Upper lobe of left lung (tissue), 4 donors: ENCODE results near the gene DENND5B.

Experiments used
- EP300 ChIP-seq, 4 donors: sonication (generic); formaldehyde crosslinking; IDR thresholded peaks; one replicate each; pipeline ENCODE4 v1.5.1; 2017; ENCODE audit warnings: antibody characterized with exemption in 4 of 4, control low read depth in 2 of 4
- POLR2A ChIP-seq, 4 donors: fragments of 450-650 bp; IDR thresholded peaks; one replicate each; pipeline ENCODE4 v1.5.1; 2016 to 2017; ENCODE audit warnings: antibody characterized with exemption in 4 of 4, mild to moderate bottlenecking in 2 of 4
- POLR2AphosphoS5 ChIP-seq, 2 donors: sonication (generic); formaldehyde crosslinking; IDR thresholded peaks; one replicate each; pipeline ENCODE4 v1.5.1; 2017; ENCODE audit warnings: antibody characterized with exemption in 2 of 2
- TF ChIP-seq, protein P1 (sequence below), 6 experiments: fragments of 450-650 bp in 4 of 6; fragments of 200-600 bp in 2 of 6; sonication (generic) in 2 of 6; IDR thresholded peaks; one replicate each; pipeline ENCODE4 v1.5.1; 2016 to 2019; ENCODE audit warnings: antibody characterized with exemption in 6 of 6

- TF ChIP-seq POLR2A (IDR thresholded peaks at IDR 0.05), result peak in 1 of 4 donors; percentile 33
- TF ChIP-seq, protein P1, sequence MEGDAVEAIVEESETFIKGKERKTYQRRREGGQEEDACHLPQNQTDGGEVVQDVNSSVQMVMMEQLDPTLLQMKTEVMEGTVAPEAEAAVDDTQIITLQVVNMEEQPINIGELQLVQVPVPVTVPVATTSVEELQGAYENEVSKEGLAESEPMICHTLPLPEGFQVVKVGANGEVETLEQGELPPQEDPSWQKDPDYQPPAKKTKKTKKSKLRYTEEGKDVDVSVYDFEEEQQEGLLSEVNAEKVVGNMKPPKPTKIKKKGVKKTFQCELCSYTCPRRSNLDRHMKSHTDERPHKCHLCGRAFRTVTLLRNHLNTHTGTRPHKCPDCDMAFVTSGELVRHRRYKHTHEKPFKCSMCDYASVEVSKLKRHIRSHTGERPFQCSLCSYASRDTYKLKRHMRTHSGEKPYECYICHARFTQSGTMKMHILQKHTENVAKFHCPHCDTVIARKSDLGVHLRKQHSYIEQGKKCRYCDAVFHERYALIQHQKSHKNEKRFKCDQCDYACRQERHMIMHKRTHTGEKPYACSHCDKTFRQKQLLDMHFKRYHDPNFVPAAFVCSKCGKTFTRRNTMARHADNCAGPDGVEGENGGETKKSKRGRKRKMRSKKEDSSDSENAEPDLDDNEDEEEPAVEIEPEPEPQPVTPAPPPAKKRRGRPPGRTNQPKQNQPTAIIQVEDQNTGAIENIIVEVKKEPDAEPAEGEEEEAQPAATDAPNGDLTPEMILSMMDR (IDR thresholded peaks at IDR 0.05), result no peak
- TF ChIP-seq EP300 (IDR thresholded peaks at IDR 0.05), result no peak
- TF ChIP-seq POLR2AphosphoS5 (IDR thresholded peaks at IDR 0.05), result no peak
Observed at GRCh38 chr12:31590642-31591379, at the start of gene DENND5B.
